WTC11 (cell line): ENCODE results near the gene CMPK2. TPM values are rescaled to one million over a fixed set of nuclear protein-coding genes. Genes with fewer than 3 reads are reported as not detected.

Experiments used
- ATAC-seq: fragments of 200-7000 bp; cut with Tn5 transposase; 2 replicates; pipeline ENCODE4 v1.10.0; 2021; ENCODE audit warnings: mild to moderate bottlenecking, moderate library complexity
- CTCF ChIA-PET: fragments of 300-600 bp; sonication (Branson Sonifier 250); formaldehyde crosslinking; loops from one replicate; lab custom pipeline; 2021; ENCODE audit warnings: antibody characterized with exemption; lab: Charles Lee
- POLR2A ChIA-PET: fragments of 350-600 bp; sonication (Branson Sonifier 250); formaldehyde crosslinking; loops from one replicate; lab custom pipeline; 2021; ENCODE audit warnings: antibody characterized with exemption; lab: Charles Lee
- DNase-seq: peaks from one replicate; pipeline ENCODE4 v3.0.0; 2021; ENCODE audit warnings: low spot score
- H3K27ac Mint-ChIP-seq: 2 replicates; pipeline ENCODE4 v1.8.0; 2021; ENCODE audit warnings: mixed read lengths
- H3K27me3 Mint-ChIP-seq: 2 replicates; pipeline ENCODE4 v1.8.0; 2021; ENCODE audit warnings: low read depth, mild to moderate bottlenecking, moderate library complexity, mixed read lengths
- H3K36me3 Mint-ChIP-seq: 2 replicates; pipeline ENCODE4 v1.8.0; 2021; ENCODE audit warnings: mixed read lengths
- H3K4me1 Mint-ChIP-seq: 2 replicates; pipeline ENCODE4 v1.8.0; 2022; ENCODE audit warnings: mixed read lengths
- H3K4me3 Mint-ChIP-seq: 2 replicates; pipeline ENCODE4 v1.8.0; 2021; ENCODE audit warnings: mild to moderate bottlenecking, moderate library complexity, mixed read lengths
- H3K9me3 Mint-ChIP-seq: 2 replicates; pipeline ENCODE4 v1.8.0; 2021; ENCODE audit warnings: mixed read lengths
- CBFB ChIP-seq: sonication (generic); formaldehyde crosslinking; IDR thresholded peaks from 2 replicates; pipeline ENCODE4 v1.8.1; 2022; ENCODE audit warnings: mild to moderate bottlenecking, low read depth, missing genetic modification reagents
- CREB1 ChIP-seq: sonication (generic); formaldehyde crosslinking; IDR thresholded peaks from 2 replicates; pipeline ENCODE4 v1.8.0; 2023; ENCODE audit warnings: mild to moderate bottlenecking, missing genetic modification reagents
- CTCF ChIP-seq: fragments of 200-600 bp; IDR thresholded peaks from 2 replicates; pipeline ENCODE4 v1.8.0; 2022; ENCODE audit warnings: antibody characterized with exemption
- ELF4 ChIP-seq: sonication (generic); formaldehyde crosslinking; IDR thresholded peaks from 2 replicates; pipeline ENCODE4 v1.8.1; 2022; ENCODE audit warnings: low read depth, mild to moderate bottlenecking, moderate library complexity, missing genetic modification reagents
- IRF2 ChIP-seq: sonication (generic); formaldehyde crosslinking; IDR thresholded peaks from 2 replicates; pipeline ENCODE4 v1.8.0; 2022; ENCODE audit warnings: low read depth, missing genetic modification reagents, borderline replicate concordance
- KAT7 ChIP-seq: sonication (generic); formaldehyde crosslinking; IDR thresholded peaks from 2 replicates; pipeline ENCODE4 v1.8.1; 2023; ENCODE audit warnings: missing genetic modification reagents, mild to moderate bottlenecking, borderline replicate concordance
- SOX15 ChIP-seq: fragments of 250-450 bp; sonication (Bioruptor Pico); IDR thresholded peaks from 2 replicates; pipeline ENCODE4 v1.9.0; 2021; ENCODE audit warnings: mild to moderate bottlenecking
- SP1 ChIP-seq: sonication (generic); formaldehyde crosslinking; conservative IDR thresholded peaks from 2 replicates; pipeline ENCODE4 v1.8.1; 2022; ENCODE audit warnings: missing genetic modification reagents
- STAT6 ChIP-seq: sonication (generic); formaldehyde crosslinking; conservative IDR thresholded peaks from 2 replicates; pipeline ENCODE4 v1.8.1; 2023; ENCODE audit warnings: mild to moderate bottlenecking, low read depth, missing genetic modification reagents, moderate library complexity
- USF2 ChIP-seq: sonication (generic); formaldehyde crosslinking; IDR thresholded peaks from 2 replicates; pipeline ENCODE4 v1.8.1; 2023; ENCODE audit warnings: mild to moderate bottlenecking, missing genetic modification reagents, moderate library complexity
- ZBTB43 ChIP-seq: sonication (generic); formaldehyde crosslinking; IDR thresholded peaks from 2 replicates; pipeline ENCODE4 v1.8.1; 2023; ENCODE audit warnings: mild to moderate bottlenecking, missing genetic modification reagents
- ZNF121 ChIP-seq: sonication (generic); formaldehyde crosslinking; IDR thresholded peaks from 2 replicates; pipeline ENCODE4 v1.8.0; 2023; ENCODE audit warnings: missing genetic modification reagents
- ZNF317 ChIP-seq: sonication (generic); formaldehyde crosslinking; IDR thresholded peaks from 2 replicates; pipeline ENCODE4 v1.8.1; 2023; ENCODE audit warnings: low read depth, mild to moderate bottlenecking, moderate library complexity, missing genetic modification reagents, borderline replicate concordance
- ZNF425 ChIP-seq: fragments of 250-450 bp; sonication (Bioruptor Pico); conservative IDR thresholded peaks from 2 replicates; pipeline ENCODE4 v1.9.0; 2021; ENCODE audit warnings: mild to moderate bottlenecking
- total RNA-seq: library from RNA; stranded (reverse); gene quantifications from 3 replicates; pipeline ENCODE4 v1.2.3, GENCODE V29; 2021
- TF ChIP-seq, protein P1 (sequence below): sonication (generic); formaldehyde crosslinking; IDR thresholded peaks from 2 replicates; pipeline ENCODE4 v1.8.1; 2022; ENCODE audit warnings: missing genetic modification reagents, borderline replicate concordance
- TF ChIP-seq, protein P2 (sequence below): sonication (generic); formaldehyde crosslinking; IDR thresholded peaks from 2 replicates; pipeline ENCODE4 v1.8.1; 2023; ENCODE audit warnings: mild to moderate bottlenecking, missing genetic modification reagents, borderline replicate concordance

The CMPK2 gene
- total RNA-seq, 1 experiment from 2014 or later: 0.13 TPM

- no peak for TF ChIP-seq IRF2 (CRISPR knock-in tag)
These were observed 10.6 kb upstream of the CMPK2 start (continued) for GRCh38 chr2:6876309-6876708.

- no peak overlapping the region for H3K27ac Mint-ChIP-seq
- ChIA-PET CTCF (no interaction called here), POLR2A (no interaction called here)
- no peak for TF ChIP-seq ZBTB43 (CRISPR knock-in tag)
- TF ChIP-seq, protein P1, sequence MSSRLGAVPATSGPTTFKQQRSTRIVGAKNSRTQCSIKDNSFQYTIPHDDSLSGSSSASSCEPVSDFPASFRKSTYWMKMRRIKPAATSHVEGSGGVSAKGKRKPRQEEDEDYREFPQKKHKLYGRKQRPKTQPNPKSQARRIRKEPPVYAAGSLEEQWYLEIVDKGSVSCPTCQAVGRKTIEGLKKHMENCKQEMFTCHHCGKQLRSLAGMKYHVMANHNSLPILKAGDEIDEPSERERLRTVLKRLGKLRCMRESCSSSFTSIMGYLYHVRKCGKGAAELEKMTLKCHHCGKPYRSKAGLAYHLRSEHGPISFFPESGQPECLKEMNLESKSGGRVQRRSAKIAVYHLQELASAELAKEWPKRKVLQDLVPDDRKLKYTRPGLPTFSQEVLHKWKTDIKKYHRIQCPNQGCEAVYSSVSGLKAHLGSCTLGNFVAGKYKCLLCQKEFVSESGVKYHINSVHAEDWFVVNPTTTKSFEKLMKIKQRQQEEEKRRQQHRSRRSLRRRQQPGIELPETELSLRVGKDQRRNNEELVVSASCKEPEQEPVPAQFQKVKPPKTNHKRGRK (CRISPR knock-in tag): no peak
- TF ChIP-seq, protein P2, sequence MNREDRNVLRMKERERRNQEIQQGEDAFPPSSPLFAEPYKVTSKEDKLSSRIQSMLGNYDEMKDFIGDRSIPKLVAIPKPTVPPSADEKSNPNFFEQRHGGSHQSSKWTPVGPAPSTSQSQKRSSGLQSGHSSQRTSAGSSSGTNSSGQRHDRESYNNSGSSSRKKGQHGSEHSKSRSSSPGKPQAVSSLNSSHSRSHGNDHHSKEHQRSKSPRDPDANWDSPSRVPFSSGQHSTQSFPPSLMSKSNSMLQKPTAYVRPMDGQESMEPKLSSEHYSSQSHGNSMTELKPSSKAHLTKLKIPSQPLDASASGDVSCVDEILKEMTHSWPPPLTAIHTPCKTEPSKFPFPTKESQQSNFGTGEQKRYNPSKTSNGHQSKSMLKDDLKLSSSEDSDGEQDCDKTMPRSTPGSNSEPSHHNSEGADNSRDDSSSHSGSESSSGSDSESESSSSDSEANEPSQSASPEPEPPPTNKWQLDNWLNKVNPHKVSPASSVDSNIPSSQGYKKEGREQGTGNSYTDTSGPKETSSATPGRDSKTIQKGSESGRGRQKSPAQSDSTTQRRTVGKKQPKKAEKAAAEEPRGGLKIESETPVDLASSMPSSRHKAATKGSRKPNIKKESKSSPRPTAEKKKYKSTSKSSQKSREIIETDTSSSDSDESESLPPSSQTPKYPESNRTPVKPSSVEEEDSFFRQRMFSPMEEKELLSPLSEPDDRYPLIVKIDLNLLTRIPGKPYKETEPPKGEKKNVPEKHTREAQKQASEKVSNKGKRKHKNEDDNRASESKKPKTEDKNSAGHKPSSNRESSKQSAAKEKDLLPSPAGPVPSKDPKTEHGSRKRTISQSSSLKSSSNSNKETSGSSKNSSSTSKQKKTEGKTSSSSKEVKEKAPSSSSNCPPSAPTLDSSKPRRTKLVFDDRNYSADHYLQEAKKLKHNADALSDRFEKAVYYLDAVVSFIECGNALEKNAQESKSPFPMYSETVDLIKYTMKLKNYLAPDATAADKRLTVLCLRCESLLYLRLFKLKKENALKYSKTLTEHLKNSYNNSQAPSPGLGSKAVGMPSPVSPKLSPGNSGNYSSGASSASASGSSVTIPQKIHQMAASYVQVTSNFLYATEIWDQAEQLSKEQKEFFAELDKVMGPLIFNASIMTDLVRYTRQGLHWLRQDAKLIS: no peak
- TF ChIP-seq USF2 (CRISPR knock-in tag): no peak
- no peak for TF ChIP-seq CTCF
- TF ChIP-seq ZNF425 (CRISPR knock-in tag): no peak
- no peak for TF ChIP-seq KAT7 (CRISPR knock-in tag)
- no peak for TF ChIP-seq SP1 (CRISPR knock-in tag)
- TF ChIP-seq ZNF317 (CRISPR knock-in tag): no peak
- TF ChIP-seq CREB1 (CRISPR knock-in tag): no peak
- no peaks in the 10 kb centered on the region for H3K4me1 Mint-ChIP-seq
- H3K27me3 Mint-ChIP-seq: peaks cover 37% of the 10 kb centered on the region
- DNase-seq (no peak), ATAC-seq (no peak)
- H3K36me3 Mint-ChIP-seq: peaks cover 33% of the 10 kb centered on the region
- H3K4me3 Mint-ChIP-seq: no peak overlapping the region
- peaks cover 90% of the 10 kb centered on the region for H3K9me3 Mint-ChIP-seq
These were observed 8.3 kb upstream of the CMPK2 start for GRCh38 chr2:6874032-6874431.

- CTCF ChIA-PET: no interaction called here
- no peak for ATAC-seq
These were observed 6.7 kb upstream of the CMPK2 start for GRCh38 chr2:6872394-6872793.

More at GRCh38 chr2:6872394-6872793, 6.7 kb upstream of the CMPK2 start:
- TF ChIP-seq STAT6 (CRISPR knock-in tag) (no peak), ZNF317 (CRISPR knock-in tag) (no peak), CBFB (CRISPR knock-in tag) (no peak), ELF4 (CRISPR knock-in tag) (no peak), ZNF121 (no peak), SOX15 (no peak)
- Mint-ChIP-seq H3K4me1 (no peaks in the 10 kb centered on the region), H3K36me3 (peaks cover 28% of the 10 kb centered on the region), H3K27ac (no peak overlapping the region), H3K27me3 (peaks cover 45% of the 10 kb centered on the region), H3K4me3 (no peak overlapping the region), H3K9me3 (peaks cover 86% of the 10 kb centered on the region)
- POLR2A ChIA-PET: no interaction called here
- DNase-seq: no peak
